GM12878 (cell line): ENCODE results near the gene HOMER2. TPM values are rescaled to one million over a fixed set of nuclear protein-coding genes. Genes with fewer than 3 reads are reported as not detected.

Source experiments
- BCL3 ChIP-seq: IDR thresholded peaks from 2 replicates; pipeline ENCODE4 v1.6.1; 2011; ENCODE audit warnings: borderline replicate concordance, low read depth, mild to moderate bottlenecking, moderate library complexity, low read length; ENCODE audit not compliant: insufficient read depth, poor library complexity, severe bottlenecking
- BRCA1 ChIP-seq: IDR thresholded peaks from 2 replicates; pipeline ENCODE4 v1.6.1; 2011; ENCODE audit warnings: low read depth, low read length, improper control_type of control experiment
- CEBPZ ChIP-seq: fragments of 150-350 bp; IDR thresholded peaks from 2 replicates; pipeline ENCODE4 v1.6.1; 2016; ENCODE audit warnings: low read depth, low read length
- CHD4 ChIP-seq: fragments of 200-600 bp; sonication (generic); IDR thresholded peaks from 2 replicates; pipeline ENCODE4 v1.6.1; 2016; ENCODE audit warnings: mild to moderate bottlenecking
- E2F8 ChIP-seq: fragments of 450-650 bp; IDR thresholded peaks from 2 replicates; pipeline ENCODE4 v1.6.1; 2018; ENCODE audit warnings: mild to moderate bottlenecking, low read depth, moderate library complexity; ENCODE audit not compliant: partially characterized antibody
- FOXM1 ChIP-seq: IDR thresholded peaks from 2 replicates; pipeline ENCODE4 v1.6.1; 2012; ENCODE audit warnings: low read depth, mild to moderate bottlenecking, inconsistent platforms, low read length, moderate library complexity
- IRF3 ChIP-seq: fragments of 450-650 bp; IDR thresholded peaks from 2 replicates; pipeline ENCODE4 v1.6.1; 2014; ENCODE audit warnings: mild to moderate bottlenecking
- MLLT1 ChIP-seq: fragments of 450-650 bp; IDR thresholded peaks from 2 replicates; pipeline ENCODE4 v1.6.1; 2016; ENCODE audit warnings: mild to moderate bottlenecking
- NFXL1 ChIP-seq: fragments of 450-650 bp; IDR thresholded peaks from 2 replicates; pipeline ENCODE4 v1.6.1; 2017; ENCODE audit warnings: antibody characterized with exemption, mild to moderate bottlenecking, borderline replicate concordance
- NR2C2 ChIP-seq: IDR thresholded peaks from 2 replicates; pipeline ENCODE4 v1.6.1; 2011; ENCODE audit warnings: borderline replicate concordance, low read depth; ENCODE audit not compliant: control insufficient read depth, insufficient read length
- NRF1 ChIP-seq: conservative IDR thresholded peaks from 2 replicates; pipeline ENCODE4 v1.6.1; 2011; ENCODE audit warnings: mild to moderate bottlenecking, low read depth, low read length, improper control_type of control experiment
- POLR2AphosphoS2 ChIP-seq: IDR thresholded peaks from 2 replicates; pipeline ENCODE4 v1.6.1; 2011; ENCODE audit warnings: low read depth, mild to moderate bottlenecking, low read length, improper control_type of control experiment, moderate library complexity
- RELB ChIP-seq: fragments of 450-650 bp; IDR thresholded peaks from 2 replicates; pipeline ENCODE4 v1.6.1; 2017; ENCODE audit warnings: low read depth, mild to moderate bottlenecking, moderate library complexity
- USF2 ChIP-seq: IDR thresholded peaks from 2 replicates; pipeline ENCODE4 v1.6.1; 2011; ENCODE audit warnings: low read depth, low read length, improper control_type of control experiment, borderline replicate concordance
- ZNF24 ChIP-seq: fragments of 450-650 bp; IDR thresholded peaks from 2 replicates; pipeline ENCODE4 v1.6.1; 2017; ENCODE audit warnings: antibody characterized with exemption, mild to moderate bottlenecking
- polyA plus RNA-seq, 11 experiments: library from polyadenylated mRNA; depleted of rRNA in 4 of 11; unstranded in 6 of 11; stranded (reverse) in 5 of 11; fragments of >200 nt; fragmentation: Nextera tagmentation in 4 of 11; fragmentation: Illumina TruSeq in 1 of 11; extraction: Ambion mirVana in 4 of 11; extraction: Trizol in 1 of 11; gene quantifications; 1 replicate in 1 of 11; 2 replicates in 10 of 11; pipeline versions ENCODE4 v1.2.1 to v1.2.3, GENCODE V29; 2011 to 2016; ENCODE audit warnings: inconsistent platforms in 2 of 11, missing spikeins in 2 of 11, low read depth in 1 of 11
- total RNA-seq, 4 experiments: library from RNA; depleted of rRNA in 3 of 4; stranded (reverse); fragments of >200 nt in 3 of 4; fragmentation: Illumina TruSeq in 1 of 4; extraction: Trizol in 1 of 4; gene quantifications; 2 replicates each; pipeline versions ENCODE4 v1.2.1 to v1.2.3, GENCODE V29; 2013 to 2021

Gene HOMER2
- total and polyA plus RNA-seq, 10 of the 15 experiments (the other 5 are each of a cell fraction or from before 2014, with no cell fraction given) = 0.60 to 5.0 (median 1.8) TPM

- no peak for TF ChIP-seq CEBPZ
- TF ChIP-seq MLLT1 = no peak
- no peak for TF ChIP-seq NR2C2
- TF ChIP-seq BCL3 = no peak
- no peak for TF ChIP-seq CHD4
- TF ChIP-seq NFXL1 = no peak
- TF ChIP-seq E2F8 = no peak
- no peak for TF ChIP-seq IRF3
- TF ChIP-seq USF2 = no peak
- no peak for TF ChIP-seq BRCA1
- TF ChIP-seq RELB = no peak
- TF ChIP-seq ZNF24 = no peak
- no peak for TF ChIP-seq NRF1
- no peak for TF ChIP-seq FOXM1
- no peak for TF ChIP-seq POLR2AphosphoS2
Observed at GRCh38 chr15:82950746-82951370, 1.7 kb downstream of the HOMER2 start (continued).
